ENCODE measurements around the gene GSN.

DNA sequence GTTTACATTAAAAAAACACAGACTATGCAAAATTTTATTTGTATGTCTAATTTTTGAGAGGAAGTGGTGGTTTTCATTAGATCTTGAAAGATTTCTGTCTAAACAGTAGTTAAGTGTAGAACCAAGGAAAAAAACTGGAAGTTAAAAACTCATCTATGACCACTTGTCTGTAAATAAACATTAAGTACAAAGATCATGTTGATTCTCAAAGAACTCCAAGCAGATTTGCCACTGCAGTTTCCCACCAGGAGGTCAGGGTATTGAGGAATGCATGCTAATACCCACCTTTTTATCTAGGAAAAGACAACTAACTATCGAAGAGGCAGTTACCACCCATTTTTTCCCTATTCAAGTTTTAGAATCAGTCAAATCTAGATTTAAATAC lies 100.2 kb downstream of the GSN start:
- TF ChIP-seq RNF2 (IDR thresholded peaks at IDR 0.05; ENCODE audit: borderline replicate concordance, low read depth), result no peak
- no peak for TF ChIP-seq NR3C1 (IDR thresholded peaks at IDR 0.05)
- TF ChIP-seq, protein P1, sequence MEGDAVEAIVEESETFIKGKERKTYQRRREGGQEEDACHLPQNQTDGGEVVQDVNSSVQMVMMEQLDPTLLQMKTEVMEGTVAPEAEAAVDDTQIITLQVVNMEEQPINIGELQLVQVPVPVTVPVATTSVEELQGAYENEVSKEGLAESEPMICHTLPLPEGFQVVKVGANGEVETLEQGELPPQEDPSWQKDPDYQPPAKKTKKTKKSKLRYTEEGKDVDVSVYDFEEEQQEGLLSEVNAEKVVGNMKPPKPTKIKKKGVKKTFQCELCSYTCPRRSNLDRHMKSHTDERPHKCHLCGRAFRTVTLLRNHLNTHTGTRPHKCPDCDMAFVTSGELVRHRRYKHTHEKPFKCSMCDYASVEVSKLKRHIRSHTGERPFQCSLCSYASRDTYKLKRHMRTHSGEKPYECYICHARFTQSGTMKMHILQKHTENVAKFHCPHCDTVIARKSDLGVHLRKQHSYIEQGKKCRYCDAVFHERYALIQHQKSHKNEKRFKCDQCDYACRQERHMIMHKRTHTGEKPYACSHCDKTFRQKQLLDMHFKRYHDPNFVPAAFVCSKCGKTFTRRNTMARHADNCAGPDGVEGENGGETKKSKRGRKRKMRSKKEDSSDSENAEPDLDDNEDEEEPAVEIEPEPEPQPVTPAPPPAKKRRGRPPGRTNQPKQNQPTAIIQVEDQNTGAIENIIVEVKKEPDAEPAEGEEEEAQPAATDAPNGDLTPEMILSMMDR (IDR thresholded peaks at IDR 0.05), result no peak
- TF ChIP-seq JUN (IDR thresholded peaks at IDR 0.05), result no peak
- TF ChIP-seq EHMT2 (IDR thresholded peaks at IDR 0.05; ENCODE audit: low read depth), result no peak
- TF ChIP-seq, protein P2, sequence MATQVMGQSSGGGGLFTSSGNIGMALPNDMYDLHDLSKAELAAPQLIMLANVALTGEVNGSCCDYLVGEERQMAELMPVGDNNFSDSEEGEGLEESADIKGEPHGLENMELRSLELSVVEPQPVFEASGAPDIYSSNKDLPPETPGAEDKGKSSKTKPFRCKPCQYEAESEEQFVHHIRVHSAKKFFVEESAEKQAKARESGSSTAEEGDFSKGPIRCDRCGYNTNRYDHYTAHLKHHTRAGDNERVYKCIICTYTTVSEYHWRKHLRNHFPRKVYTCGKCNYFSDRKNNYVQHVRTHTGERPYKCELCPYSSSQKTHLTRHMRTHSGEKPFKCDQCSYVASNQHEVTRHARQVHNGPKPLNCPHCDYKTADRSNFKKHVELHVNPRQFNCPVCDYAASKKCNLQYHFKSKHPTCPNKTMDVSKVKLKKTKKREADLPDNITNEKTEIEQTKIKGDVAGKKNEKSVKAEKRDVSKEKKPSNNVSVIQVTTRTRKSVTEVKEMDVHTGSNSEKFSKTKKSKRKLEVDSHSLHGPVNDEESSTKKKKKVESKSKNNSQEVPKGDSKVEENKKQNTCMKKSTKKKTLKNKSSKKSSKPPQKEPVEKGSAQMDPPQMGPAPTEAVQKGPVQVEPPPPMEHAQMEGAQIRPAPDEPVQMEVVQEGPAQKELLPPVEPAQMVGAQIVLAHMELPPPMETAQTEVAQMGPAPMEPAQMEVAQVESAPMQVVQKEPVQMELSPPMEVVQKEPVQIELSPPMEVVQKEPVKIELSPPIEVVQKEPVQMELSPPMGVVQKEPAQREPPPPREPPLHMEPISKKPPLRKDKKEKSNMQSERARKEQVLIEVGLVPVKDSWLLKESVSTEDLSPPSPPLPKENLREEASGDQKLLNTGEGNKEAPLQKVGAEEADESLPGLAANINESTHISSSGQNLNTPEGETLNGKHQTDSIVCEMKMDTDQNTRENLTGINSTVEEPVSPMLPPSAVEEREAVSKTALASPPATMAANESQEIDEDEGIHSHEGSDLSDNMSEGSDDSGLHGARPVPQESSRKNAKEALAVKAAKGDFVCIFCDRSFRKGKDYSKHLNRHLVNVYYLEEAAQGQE (IDR thresholded peaks at IDR 0.05), result no peak
- no peak for TF ChIP-seq EP300 (IDR thresholded peaks at IDR 0.05)
- TF ChIP-seq PHF8 (IDR thresholded peaks at IDR 0.05; ENCODE audit: borderline replicate concordance, low read depth), result no peak
- no peak for TF ChIP-seq HDAC2 (IDR thresholded peaks at IDR 0.05)
- TF ChIP-seq GATA3 (IDR thresholded peaks at IDR 0.05; ENCODE audit: borderline replicate concordance), result no peak
- TF ChIP-seq POLR2A (IDR thresholded peaks at IDR 0.05; ENCODE audit: low read length), result no peak

All from A549 (cell line).